Caco-2 (cell line): ENCODE results near the gene PCDHGB3. TPM values are rescaled to one million over a fixed set of nuclear protein-coding genes. Genes with fewer than 3 reads are reported as not detected.

Source experiments
- BruUV-seq: library from RNA; stranded (reverse); fragments of 400-500 nt; replicated peaks from 2 replicates; lab custom pipeline; 2021; lab: Mats Ljungman, UMichigan
- CTCF ChIA-PET: fragments of 300-600 bp; sonication (Branson Sonifier 250); formaldehyde crosslinking; loops from one replicate; lab custom pipeline; 2022; ENCODE audit warnings: antibody characterized with exemption; lab: Charles Lee
- POLR2A ChIA-PET: fragments of 300-600 bp; sonication (Branson Sonifier 250); formaldehyde crosslinking; loops from one replicate; lab custom pipeline; 2022; ENCODE audit warnings: antibody characterized with exemption; lab: Charles Lee
- DNase-seq, 2 experiments: peaks; one replicate each; pipeline versions ENCODE4 v3.0.0 to v3.0.0-alpha.2; 2020 to 2022
- H3K27me3 ChIP-seq: replicated peaks from 2 replicates; pipeline ENCODE4 v1.6.0; 2011; ENCODE audit warnings: low read length; ENCODE audit not compliant: control insufficient read depth, insufficient read depth
- H3K36me3 ChIP-seq: 2 replicates; pipeline ENCODE4 v1.5.1; 2011; ENCODE audit warnings: low read length; ENCODE audit not compliant: control insufficient read depth, insufficient read depth
- H3K4me1 ChIP-seq: fragments of 250-450 bp; sonication (Bioruptor Pico); 2 replicates; pipeline ENCODE4 v1.5.1; 2020; ENCODE audit warnings: mild to moderate bottlenecking
- H3K4me3 ChIP-seq: 2 replicates; pipeline ENCODE4 v1.5.1; 2011; ENCODE audit warnings: low read depth, mild to moderate bottlenecking, control low read depth, low read length
- H3K9me3 ChIP-seq: fragments of 250-450 bp; sonication (Bioruptor Pico); 2 replicates; pipeline ENCODE4 v1.5.1; 2020; ENCODE audit warnings: mild to moderate bottlenecking, moderate library complexity
- H3K27ac Mint-ChIP-seq: one replicate; pipeline ENCODE4 v1.8.0; 2022; ENCODE audit warnings: mixed read lengths; ENCODE audit not compliant: unreplicated experiment
- H3K27me3 Mint-ChIP-seq: one replicate; pipeline ENCODE4 v1.8.0; 2022; ENCODE audit warnings: mixed read lengths; ENCODE audit not compliant: insufficient read depth, unreplicated experiment
- H3K36me3 Mint-ChIP-seq: one replicate; pipeline ENCODE4 v1.8.0; 2022; ENCODE audit warnings: mild to moderate bottlenecking, mixed read lengths; ENCODE audit not compliant: insufficient read depth, unreplicated experiment
- H3K4me1 Mint-ChIP-seq: one replicate; pipeline ENCODE4 v1.8.0; 2022; ENCODE audit warnings: low read depth, mixed read lengths; ENCODE audit not compliant: unreplicated experiment
- H3K4me3 Mint-ChIP-seq: one replicate; pipeline ENCODE4 v1.8.0; 2022; ENCODE audit warnings: mild to moderate bottlenecking, moderate library complexity, mixed read lengths; ENCODE audit not compliant: unreplicated experiment
- H3K9me3 Mint-ChIP-seq: one replicate; pipeline ENCODE4 v1.8.0; 2022; ENCODE audit warnings: mixed read lengths; ENCODE audit not compliant: unreplicated experiment
- intact Hi-C: fragments of 100-400 bp; cut with micrococcal nuclease; formaldehyde crosslinking; loops from one replicate; pipeline ENCODE4 v1.10.0; 2022; ENCODE audit not compliant: unreplicated experiment
- total RNA-seq: library from RNA; stranded (reverse); gene quantifications from 2 replicates; pipeline ENCODE4 v1.2.3, GENCODE V29; 2022
- TF ChIP-seq, protein P1 (sequence below), 2 experiments: fragments of 200-600 bp in 1 of 2; IDR thresholded peaks; 1 replicate in 1 of 2; 2 replicates in 1 of 2; pipeline versions ENCODE4 v1.5.1 to v1.8.0; 2011 to 2022; ENCODE audit warnings: antibody characterized with exemption in 1 of 2, control low read depth in 1 of 2, inconsistent platforms in 1 of 2, low read depth in 1 of 2, low read length in 1 of 2, mild to moderate bottlenecking in 1 of 2, moderate library complexity in 1 of 2; ENCODE audit not compliant: insufficient read depth in 1 of 2, severe bottlenecking in 1 of 2, unreplicated experiment in 1 of 2

The PCDHGB3 gene
- total RNA-seq, 1 experiment from 2014 or later: 0.54 TPM

DNA sequence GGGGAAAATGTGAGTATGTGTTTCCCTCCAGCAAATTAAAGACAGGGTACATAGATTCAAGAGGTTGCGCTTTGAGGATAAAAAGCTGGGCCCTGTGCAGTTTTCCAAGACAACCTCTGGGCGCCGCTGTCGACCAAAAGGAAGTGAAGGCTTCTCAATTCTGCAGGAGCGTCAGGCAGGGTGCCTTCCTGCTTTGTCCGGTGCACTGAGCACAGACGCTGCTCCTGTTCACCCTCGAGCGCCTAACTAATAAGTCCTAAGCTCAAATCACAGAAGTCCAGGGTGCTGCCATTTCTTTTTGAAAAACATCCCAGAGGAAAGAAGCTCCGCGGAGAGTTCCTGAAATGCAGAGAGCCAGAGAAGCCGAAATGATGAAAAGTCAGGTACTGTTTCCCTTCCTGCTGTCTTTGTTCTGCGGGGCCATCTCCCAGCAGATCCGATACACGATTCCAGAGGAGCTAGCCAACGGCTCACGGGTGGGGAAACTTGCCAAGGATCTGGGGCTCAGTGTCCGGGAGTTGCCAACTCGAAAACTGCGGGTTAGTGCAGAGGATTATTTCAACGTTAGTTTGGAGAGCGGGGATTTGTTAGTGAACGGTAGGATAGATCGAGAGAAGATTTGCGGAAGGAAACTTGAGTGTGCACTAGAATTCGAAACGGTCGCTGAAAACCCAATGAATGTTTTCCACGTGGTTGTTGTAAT is 20.0 kb upstream of the PCDHGB3 start, which contains the start of gene PCDHGB1:
PCDHGB1 (plus strand) TSS at position 183 of the 703 bp plus-strand sequence; CDS start at position 345, 162 bp downstream.
- peak in 1 of 2 experiments; percentile 49 for DNase-seq
- Mint-ChIP-seq H3K27ac (no peak within 1 kb of the TSS), H3K36me3 (peaks cover 5% of the 10 kb centered on the region), H3K4me3 (peak within 1 kb of the TSS; percentile 64), H3K4me1 (no peaks in the 10 kb centered on the region), H3K9me3 (peaks cover 10% of the 10 kb centered on the region), H3K27me3 (no peaks in the 10 kb centered on the region)
- no peaks in the 10 kb centered on the region; the same call in 1 of the 2 replicates for H3K9me3 ChIP-seq
- no peaks in the 10 kb centered on the region for H3K27me3 ChIP-seq
- H3K36me3 ChIP-seq: no peaks in the 10 kb centered on the region
- ChIA-PET POLR2A (no interaction called here), CTCF (interaction anchor here (0.6 to 1.3 kb wide), 2 partner anchors 11 to 47 kb away, joined by 3 to 4 read pairs; partner anchors contain the start of gene PCDHGB5)
- BruUV-seq: no TSS peak
- no peak within 1 kb of the TSS for H3K4me3 ChIP-seq
- intact Hi-C loops: no loop called here
- H3K4me1 ChIP-seq: no peaks in the 10 kb centered on the region
- TF ChIP-seq, protein P1, sequence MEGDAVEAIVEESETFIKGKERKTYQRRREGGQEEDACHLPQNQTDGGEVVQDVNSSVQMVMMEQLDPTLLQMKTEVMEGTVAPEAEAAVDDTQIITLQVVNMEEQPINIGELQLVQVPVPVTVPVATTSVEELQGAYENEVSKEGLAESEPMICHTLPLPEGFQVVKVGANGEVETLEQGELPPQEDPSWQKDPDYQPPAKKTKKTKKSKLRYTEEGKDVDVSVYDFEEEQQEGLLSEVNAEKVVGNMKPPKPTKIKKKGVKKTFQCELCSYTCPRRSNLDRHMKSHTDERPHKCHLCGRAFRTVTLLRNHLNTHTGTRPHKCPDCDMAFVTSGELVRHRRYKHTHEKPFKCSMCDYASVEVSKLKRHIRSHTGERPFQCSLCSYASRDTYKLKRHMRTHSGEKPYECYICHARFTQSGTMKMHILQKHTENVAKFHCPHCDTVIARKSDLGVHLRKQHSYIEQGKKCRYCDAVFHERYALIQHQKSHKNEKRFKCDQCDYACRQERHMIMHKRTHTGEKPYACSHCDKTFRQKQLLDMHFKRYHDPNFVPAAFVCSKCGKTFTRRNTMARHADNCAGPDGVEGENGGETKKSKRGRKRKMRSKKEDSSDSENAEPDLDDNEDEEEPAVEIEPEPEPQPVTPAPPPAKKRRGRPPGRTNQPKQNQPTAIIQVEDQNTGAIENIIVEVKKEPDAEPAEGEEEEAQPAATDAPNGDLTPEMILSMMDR (IDR thresholded peaks at IDR 0.05; ENCODE audit: insufficient read depth in 1 of 2, low read depth in 1 of 2, low read length in 1 of 2, severe bottlenecking in 1 of 2, unreplicated experiment in 1 of 2): peak; percentile 33 to 47

DNA sequence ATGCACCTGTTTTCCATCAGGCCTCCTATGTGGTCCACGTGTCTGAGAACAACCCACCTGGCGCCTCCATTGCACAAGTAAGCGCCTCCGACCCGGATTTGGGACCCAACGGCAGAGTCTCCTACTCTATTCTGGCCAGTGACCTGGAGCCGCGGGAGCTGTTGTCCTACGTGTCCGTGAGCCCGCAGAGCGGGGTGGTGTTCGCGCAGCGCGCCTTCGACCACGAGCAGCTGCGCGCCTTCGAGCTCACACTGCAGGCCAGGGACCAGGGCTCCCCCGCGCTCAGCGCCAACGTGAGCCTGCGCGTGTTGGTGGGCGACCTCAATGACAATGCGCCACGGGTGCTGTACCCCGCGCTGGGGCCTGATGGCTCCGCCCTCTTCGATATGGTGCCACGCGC is 18.5 kb upstream of the PCDHGB3 start:
- Histone ChIP-seq H3K36me3 (no peaks in the 10 kb centered on the region), H3K4me1 (no peaks in the 10 kb centered on the region), H3K9me3 (no peaks in the 10 kb centered on the region; the same call in 1 of the 2 replicates), H3K27me3 (no peaks in the 10 kb centered on the region), H3K4me3 (no peak overlapping the region)
- BruUV-seq: no TSS peak
- intact Hi-C loops: no loop called here
- no peaks in the 10 kb centered on the region for H3K27me3 Mint-ChIP-seq
- DNase-seq: no peak
- H3K4me1 Mint-ChIP-seq: no peaks in the 10 kb centered on the region
- CTCF ChIA-PET: no interaction called here
- peaks cover 5% of the 10 kb centered on the region for H3K36me3 Mint-ChIP-seq
- POLR2A ChIA-PET: no interaction called here
- no peak overlapping the region for H3K27ac Mint-ChIP-seq
- TF ChIP-seq, protein P1 (IDR thresholded peaks at IDR 0.05; ENCODE audit: insufficient read depth in 1 of 2, low read depth in 1 of 2, low read length in 1 of 2, severe bottlenecking in 1 of 2, unreplicated experiment in 1 of 2): no peak
- H3K4me3 Mint-ChIP-seq: no peak overlapping the region
- H3K9me3 Mint-ChIP-seq: peaks cover 10% of the 10 kb centered on the region

DNA sequence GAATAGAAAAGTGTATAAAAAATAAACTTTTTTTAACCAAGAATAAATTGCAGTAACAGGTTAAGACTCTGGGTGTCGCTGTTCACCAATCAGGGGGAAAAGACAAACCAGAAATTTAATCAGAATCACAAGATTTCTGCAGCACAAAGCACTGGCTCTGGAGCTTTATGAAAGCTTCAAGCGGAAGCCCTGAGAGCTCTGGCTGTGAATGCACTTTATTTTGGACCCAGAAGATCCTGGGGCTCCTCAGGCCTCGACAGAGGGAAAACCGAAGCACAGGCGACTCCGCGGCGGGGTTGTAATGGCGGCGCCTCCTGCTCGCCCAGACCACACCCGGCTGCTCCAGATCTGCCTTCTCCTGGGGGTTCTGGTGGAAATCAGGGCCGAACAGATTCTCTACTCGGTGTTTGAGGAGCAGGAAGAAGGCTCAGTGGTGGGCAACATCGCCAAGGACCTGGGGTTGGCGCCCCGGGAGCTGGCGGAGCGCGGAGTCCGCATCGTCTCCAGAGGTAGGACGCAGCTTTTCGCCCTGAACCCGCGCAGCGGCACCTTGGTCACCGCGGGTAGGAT is 15.1 kb upstream of the PCDHGB3 start, which contains the start of gene PCDHGA4:
PCDHGA4 (plus strand) TSS at position 122 of the 570 bp plus-strand sequence; CDS start at position 209, 87 bp downstream.
- H3K4me3 Mint-ChIP-seq: no peak within 1 kb of the TSS
- H3K4me3 ChIP-seq: no peak within 1 kb of the TSS
- no peaks in the 10 kb centered on the region for H3K27me3 ChIP-seq
- no peaks in the 10 kb centered on the region for H3K36me3 ChIP-seq
- ChIA-PET CTCF (no interaction called here), POLR2A (no interaction called here)
- TF ChIP-seq, protein P1 (IDR thresholded peaks at IDR 0.05; ENCODE audit: insufficient read depth in 1 of 2, low read depth in 1 of 2, low read length in 1 of 2, severe bottlenecking in 1 of 2, unreplicated experiment in 1 of 2): peak; percentile 20 to 22
- intact Hi-C loops: no loop called here
- no peak within 1 kb of the TSS for H3K27ac Mint-ChIP-seq
- no peaks in the 10 kb centered on the region for H3K4me1 Mint-ChIP-seq
- H3K27me3 Mint-ChIP-seq: no peaks in the 10 kb centered on the region
- no peaks in the 10 kb centered on the region; the same call in 1 of the 2 replicates for H3K9me3 ChIP-seq
- no peak for DNase-seq
- no peaks in the 10 kb centered on the region for H3K4me1 ChIP-seq
- BruUV-seq: no TSS peak
- H3K9me3 Mint-ChIP-seq: peaks cover 15% of the 10 kb centered on the region
- peaks cover 5% of the 10 kb centered on the region for H3K36me3 Mint-ChIP-seq
